Mesenchymal stem cell (in vitro differentiated cells and primary cell): Measurements from ENCODE around the gene IL16.
"Not testable (repeated sequence)": the region's sequence is repeated elsewhere in the genome, so short reads cannot be mapped to it uniquely, and the experiment has no call there.

Source experiments
- DNase-seq: peaks from one replicate; pipeline ENCODE4 v3.0.0-alpha.2; 2013
- H2AFZ ChIP-seq: one replicate; pipeline ENCODE4 v1.6.1; 2013; ENCODE audit warnings: low read depth, mild to moderate bottlenecking, control low read depth, inconsistent platforms, low read length, moderate library complexity
- H2AK5ac ChIP-seq: 2 replicates; pipeline ENCODE4 v1.6.1; 2013; ENCODE audit warnings: low read length, moderate library complexity, mild to moderate bottlenecking, inconsistent platforms; ENCODE audit not compliant: severe bottlenecking
- H2BK120ac ChIP-seq: one replicate; pipeline ENCODE4 v1.6.1; 2013; ENCODE audit warnings: low read depth, mild to moderate bottlenecking, inconsistent platforms, low read length, moderate library complexity
- H2BK12ac ChIP-seq, 2 experiments: one replicate each; pipeline ENCODE4 v1.6.1; 2013; ENCODE audit warnings: inconsistent platforms in 2 of 2, low read length in 2 of 2, mild to moderate bottlenecking in 2 of 2, moderate library complexity in 2 of 2, control low read depth in 1 of 2
- H2BK15ac ChIP-seq: one replicate; pipeline ENCODE4 v1.6.1; 2013; ENCODE audit warnings: mild to moderate bottlenecking, low read depth, inconsistent platforms; ENCODE audit not compliant: poor library complexity, severe bottlenecking
- H2BK5ac ChIP-seq: 2 replicates; pipeline ENCODE4 v1.6.1; 2013; ENCODE audit warnings: low read depth, mild to moderate bottlenecking, low read length, control low read depth, inconsistent platforms; ENCODE audit not compliant: poor library complexity, severe bottlenecking
- H3K14ac ChIP-seq, 2 experiments: one replicate each; pipeline ENCODE4 v1.6.1; 2013; ENCODE audit warnings: inconsistent platforms in 2 of 2, low read length in 2 of 2, control low read depth in 1 of 2, mild to moderate bottlenecking in 1 of 2, moderate library complexity in 1 of 2
- H3K18ac ChIP-seq, 2 experiments: one replicate each; pipeline ENCODE4 v1.6.1; 2013; ENCODE audit warnings: inconsistent platforms in 2 of 2, low read length in 2 of 2, control low read depth in 1 of 2, low read depth in 1 of 2, mild to moderate bottlenecking in 1 of 2
- H3K23ac ChIP-seq, 2 experiments: one replicate each; pipeline ENCODE4 v1.6.1; 2013; ENCODE audit warnings: inconsistent platforms in 2 of 2, low read length in 2 of 2, mild to moderate bottlenecking in 2 of 2, moderate library complexity in 2 of 2, control low read depth in 1 of 2
- H3K27ac ChIP-seq: 2 replicates; pipeline ENCODE4 v1.5.1; 2013; ENCODE audit warnings: mild to moderate bottlenecking, moderate library complexity, low read length, control low read depth, inconsistent platforms; ENCODE audit not compliant: poor library complexity, severe bottlenecking
- H3K27me3 ChIP-seq, 2 experiments: 2 replicates each; pipeline versions ENCODE4 v1.6.1 to v1.7.0; 2013; ENCODE audit warnings: low read length in 2 of 2, mild to moderate bottlenecking in 2 of 2, moderate library complexity in 2 of 2, control low read depth in 1 of 2, inconsistent platforms in 1 of 2; ENCODE audit not compliant: control insufficient read depth in 1 of 2, insufficient read depth in 1 of 2
- H3K36me3 ChIP-seq, 2 experiments: 2 replicates each; pipeline versions ENCODE4 v1.6.1 to v1.7.0; 2013; ENCODE audit warnings: low read length in 2 of 2, control low read depth in 1 of 2, inconsistent platforms in 1 of 2, low read depth in 1 of 2, mild to moderate bottlenecking in 1 of 2; ENCODE audit not compliant: insufficient read depth in 2 of 2, control insufficient read depth in 1 of 2
- H3K4ac ChIP-seq, 2 experiments: one replicate each; pipeline ENCODE4 v1.6.1; 2013; ENCODE audit warnings: inconsistent platforms in 2 of 2, low read length in 2 of 2, mild to moderate bottlenecking in 2 of 2, moderate library complexity in 2 of 2, control low read depth in 1 of 2, low read depth in 1 of 2
- H3K4me1 ChIP-seq: 2 replicates; pipeline ENCODE4 v1.6.1; 2013; ENCODE audit warnings: low read depth, low read length, control low read depth; ENCODE audit not compliant: control insufficient read depth, insufficient read depth
- H3K4me2 ChIP-seq: 2 replicates; pipeline ENCODE4 v1.6.1; 2013; ENCODE audit warnings: low read length, mild to moderate bottlenecking, inconsistent platforms; ENCODE audit not compliant: poor library complexity, severe bottlenecking
- H3K4me3 ChIP-seq, 2 experiments: 2 replicates each; pipeline versions ENCODE4 v1.5.1 to v1.7.0; 2013; ENCODE audit warnings: low read length in 2 of 2, mild to moderate bottlenecking in 2 of 2, control low read depth in 1 of 2, low read depth in 1 of 2; ENCODE audit not compliant: insufficient read depth in 1 of 2
- H3K79me1 ChIP-seq: replicated peaks from 2 replicates; pipeline ENCODE4 v1.6.1; 2013; ENCODE audit warnings: mild to moderate bottlenecking, control low read depth, low read length, inconsistent platforms; ENCODE audit not compliant: poor library complexity, severe bottlenecking
- H3K9ac ChIP-seq: 2 replicates; pipeline ENCODE4 v1.7.0; 2013; ENCODE audit warnings: mild to moderate bottlenecking, low read length, moderate library complexity
- H3K9me3 ChIP-seq: 2 replicates; pipeline ENCODE4 v1.7.0; 2013; ENCODE audit warnings: mild to moderate bottlenecking, low read length; ENCODE audit not compliant: control insufficient read depth
- H4K8ac ChIP-seq: one replicate; pipeline ENCODE4 v1.6.1; 2013; ENCODE audit warnings: inconsistent platforms, mild to moderate bottlenecking, low read length, moderate library complexity
- H4K91ac ChIP-seq: one replicate; pipeline ENCODE4 v1.6.1; 2013; ENCODE audit warnings: mild to moderate bottlenecking, low read length, inconsistent platforms
- WGBS: methylation state at CpG from one replicate; pipeline ENCODE4 v1.1.7; 2013; ENCODE audit warnings: mixed read lengths; 5-methylcytosine and 5-hydroxymethylcytosine counted together

Gene IL16

GRCh38 chr15:81158561-81158960, 38.1 kb upstream of the IL16 start:
- H2BK12ac ChIP-seq, H2BK15ac ChIP-seq, H4K8ac ChIP-seq, H3K27ac ChIP-seq, H3K23ac ChIP-seq, H3K9ac ChIP-seq, H3K4me2 ChIP-seq, H3K4ac ChIP-seq, H3K36me3 ChIP-seq, H2BK120ac ChIP-seq, H2AK5ac ChIP-seq, H3K18ac ChIP-seq, H3K9me3 ChIP-seq, H2AFZ ChIP-seq, H3K4me3 ChIP-seq, H4K91ac ChIP-seq, H2BK5ac ChIP-seq, DNase-seq, H3K4me1 ChIP-seq, H3K27me3 ChIP-seq, H3K14ac ChIP-seq, H3K79me1 ChIP-seq: not testable (repeated sequence)
- 95% methylated on average over 31 of the region's 37 CpGs for WGBS

GRCh38 chr15:81160312-81161159, 36.1 kb upstream of the IL16 start:
- Histone ChIP-seq H3K27ac (no peak overlapping the region), H3K18ac (no peak overlapping the region), H2AFZ (no peak overlapping the region), H3K14ac (no peak overlapping the region), H2BK120ac (no peak overlapping the region), H3K4me2 (no peak overlapping the region), H3K23ac (no peak overlapping the region), H4K8ac (no peak overlapping the region), H2AK5ac (no peak overlapping the region), H2BK12ac (no peak overlapping the region), H3K79me1 (no peaks in the 10 kb centered on the region), H4K91ac (no peak overlapping the region), H3K4me3 (no peak overlapping the region), H3K4me1 (peaks cover 5% of the 10 kb centered on the region), H3K4ac (no peak overlapping the region), H3K27me3 (no peaks in the 10 kb centered on the region), H2BK5ac (no peak overlapping the region), H2BK15ac (no peak overlapping the region), H3K9ac (peak overlapping the region; percentile 19), H3K36me3 (no peaks in the 10 kb centered on the region), H3K9me3 (no peaks in the 10 kb centered on the region)
- DNase-seq: no peak
- 81% methylated on average over 9 of the region's 11 CpGs for WGBS

DNA sequence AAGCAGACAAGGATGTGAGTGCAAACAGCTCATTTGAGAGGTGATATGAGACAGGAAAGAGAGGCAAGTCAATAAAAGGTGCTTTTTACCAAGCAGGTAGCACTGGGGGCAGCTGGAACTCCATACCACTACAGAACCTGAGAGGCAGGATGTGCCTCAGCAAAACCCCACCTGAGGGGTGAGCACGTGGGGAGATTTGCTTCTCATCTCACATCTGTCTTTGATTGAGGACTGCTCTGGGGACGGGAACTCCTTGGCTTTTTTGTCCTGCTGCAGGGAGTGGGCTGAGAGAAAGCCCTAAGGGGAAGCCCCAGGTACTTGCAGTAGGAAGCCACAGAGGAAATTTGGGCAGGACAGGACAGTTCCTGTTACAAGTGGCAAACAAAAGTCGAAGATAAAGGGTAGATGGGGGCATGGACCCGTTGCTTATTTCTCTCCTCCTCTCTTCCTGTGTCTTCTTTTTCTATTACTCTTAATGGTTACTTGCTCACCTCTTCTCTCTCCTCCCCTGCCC, 35.5 kb upstream of the IL16 start:
- Histone ChIP-seq H3K36me3 (no peaks in the 10 kb centered on the region), H3K18ac (no peak overlapping the region), H2BK5ac (no peak overlapping the region), H4K8ac (no peak overlapping the region), H3K4ac (no peak overlapping the region), H3K27ac (no peak overlapping the region), H3K79me1 (no peaks in the 10 kb centered on the region), H3K23ac (no peak overlapping the region), H3K9me3 (no peaks in the 10 kb centered on the region), H3K14ac (no peak overlapping the region), H2BK15ac (no peak overlapping the region), H3K4me3 (no peak overlapping the region), H3K27me3 (no peaks in the 10 kb centered on the region), H2AFZ (no peak overlapping the region), H3K9ac (no peak overlapping the region), H3K4me2 (no peak overlapping the region), H3K4me1 (peaks cover 5% of the 10 kb centered on the region), H2AK5ac (no peak overlapping the region), H4K91ac (no peak overlapping the region), H2BK120ac (no peak overlapping the region), H2BK12ac (no peak overlapping the region)
- WGBS: 34% methylated on average over 4 of the region's 4 CpGs
- no peak for DNase-seq

DNA sequence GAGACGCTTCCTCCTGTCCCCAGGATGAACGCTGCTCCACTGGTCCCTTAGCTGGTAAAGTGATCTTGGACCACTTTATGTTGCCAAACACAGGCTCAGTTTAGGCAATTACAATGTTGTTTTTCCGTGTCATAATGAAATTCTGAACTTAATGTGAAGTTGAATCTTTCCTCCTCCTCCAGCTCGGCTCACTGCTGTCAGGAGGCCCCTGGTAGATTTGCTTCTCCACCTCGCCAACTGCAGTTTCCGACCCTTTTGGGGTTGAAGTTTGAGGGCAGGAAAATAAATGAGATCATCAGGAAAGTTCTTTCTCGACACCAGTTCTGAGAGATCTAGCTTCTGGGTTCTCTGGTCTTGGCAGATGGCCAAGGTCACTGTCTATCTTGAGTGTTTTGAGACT, 34.8 kb upstream of the IL16 start:
- Histone ChIP-seq H2BK15ac (no peak overlapping the region), H3K36me3 (no peaks in the 10 kb centered on the region), H3K4ac (no peak overlapping the region), H3K27ac (no peak overlapping the region), H3K4me2 (no peak overlapping the region), H3K9ac (no peak overlapping the region), H2BK120ac (no peak overlapping the region), H3K27me3 (no peaks in the 10 kb centered on the region), H2AK5ac (no peak overlapping the region), H3K23ac (no peak overlapping the region), H4K91ac (no peak overlapping the region), H3K4me1 (peaks cover 5% of the 10 kb centered on the region), H3K4me3 (no peak overlapping the region), H2AFZ (no peak overlapping the region), H3K18ac (no peak overlapping the region), H3K14ac (no peak overlapping the region), H2BK12ac (no peak overlapping the region), H2BK5ac (no peak overlapping the region), H3K79me1 (no peaks in the 10 kb centered on the region), H3K9me3 (no peaks in the 10 kb centered on the region), H4K8ac (no peak overlapping the region)
- no peak for DNase-seq
- WGBS: 76% methylated on average over 7 of the region's 7 CpGs
